ENCODE measurements around the gene OR10S1. TPM values are rescaled to one million over a fixed set of nuclear protein-coding genes. Genes with fewer than 3 reads are reported as not detected.

The OR10S1 gene
- not detected for total RNA-seq

GRCh38 chr11:123977731-123978347 lies at the start of gene OR10S1:
Gene OR10S1 (minus strand): TSS chr11:123977781. CDS start chr11:123977664, 117 bp downstream.

GRCh38 chr11:124026498-124026897 lies 48.9 kb upstream of the OR10S1 start, which contains the start of gene OR10G8:
Gene OR10G8 (plus strand): TSS chr11:124026798. CDS start chr11:124029623, 2,825 bp downstream.

GRCh38 chr11:124012697-124013096 lies 35.1 kb upstream of the OR10S1 start, which contains the start of gene OR10G4:
Gene OR10G4 (plus strand): TSS chr11:124012997. CDS start chr11:124015575, 2,578 bp downstream.

GRCh38 chr11:123995119-123995518 lies 17.5 kb upstream of the OR10S1 start, which contains the start of gene OR10G6:
Gene OR10G6 (minus strand): TSS chr11:123995161. CDS start chr11:123995161, 0 bp downstream.

GRCh38 chr11:123943738-123944137 lies 33.8 kb downstream of the OR10S1 start, which contains the start of gene OR6T1:
Gene OR6T1 (minus strand): TSS chr11:123943838. CDS start chr11:123943838, 0 bp downstream.

GRCh38 chr11:123939317-123939716 lies 38.3 kb downstream of the OR10S1 start, which contains the start of gene OR4D5:
Gene OR4D5 (plus strand): TSS chr11:123939617. CDS start chr11:123939617, 0 bp downstream.

Other genes with a start within 250 kb of the OR10S1 start
- 16.1 TPM for gene ZNF202, start 236.1 kb downstream of the OR10S1 start, total RNA-seq
- gene OR6X1, start 223.3 kb downstream of the OR10S1 start, total RNA-seq: not detected
- gene OR6M1, start 171.4 kb downstream of the OR10S1 start, total RNA-seq: not detected
- gene TMEM225, start 92.1 kb downstream of the OR10S1 start, total RNA-seq: not detected
- gene OR8D4, start 75.6 kb downstream of the OR10S1 start, total RNA-seq: not detected
- not detected for gene OR4D5, start 38.2 kb downstream of the OR10S1 start, total RNA-seq
- gene OR6T1, start 33.9 kb downstream of the OR10S1 start, total RNA-seq: not detected
- gene OR10G6, start 17.4 kb upstream of the OR10S1 start, total RNA-seq: not detected
- not detected for gene OR10G4, start 35.2 kb upstream of the OR10S1 start, total RNA-seq
- not detected for gene OR10G9, start 45.2 kb upstream of the OR10S1 start, total RNA-seq
- gene OR10G8, start 49.0 kb upstream of the OR10S1 start, total RNA-seq: not detected
- not detected for gene OR10G7, start 63.5 kb upstream of the OR10S1 start, total RNA-seq
- gene VWA5A, start 137.7 kb upstream of the OR10S1 start, total RNA-seq: 23.7 TPM
- not detected for gene OR10D3, start 205.6 kb upstream of the OR10S1 start, total RNA-seq

Data from camera-type eye (tissue), 1 donor.